ENCODE results near the gene MAS1.

DNA sequence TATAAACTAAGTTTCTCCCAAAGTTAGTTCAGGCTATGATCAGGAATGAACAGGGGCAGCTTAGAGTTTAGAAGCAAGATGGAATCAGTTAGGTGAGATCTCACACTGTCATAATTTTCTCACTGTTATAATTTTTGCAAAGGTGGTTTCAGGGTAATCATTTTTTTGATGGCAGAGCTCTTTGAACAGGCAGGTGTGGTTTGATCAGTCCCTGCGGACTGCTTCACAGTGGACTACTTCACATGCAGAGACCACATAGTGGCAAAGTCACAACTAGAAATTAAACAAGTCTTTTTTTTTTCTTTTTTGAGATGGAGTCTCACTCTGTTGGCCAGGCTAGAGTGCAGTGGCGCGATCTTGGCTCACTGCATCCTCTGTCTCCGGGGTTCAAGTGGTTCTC is 6.8 kb downstream of the MAS1 start:
- TF ChIP-seq, protein P1, sequence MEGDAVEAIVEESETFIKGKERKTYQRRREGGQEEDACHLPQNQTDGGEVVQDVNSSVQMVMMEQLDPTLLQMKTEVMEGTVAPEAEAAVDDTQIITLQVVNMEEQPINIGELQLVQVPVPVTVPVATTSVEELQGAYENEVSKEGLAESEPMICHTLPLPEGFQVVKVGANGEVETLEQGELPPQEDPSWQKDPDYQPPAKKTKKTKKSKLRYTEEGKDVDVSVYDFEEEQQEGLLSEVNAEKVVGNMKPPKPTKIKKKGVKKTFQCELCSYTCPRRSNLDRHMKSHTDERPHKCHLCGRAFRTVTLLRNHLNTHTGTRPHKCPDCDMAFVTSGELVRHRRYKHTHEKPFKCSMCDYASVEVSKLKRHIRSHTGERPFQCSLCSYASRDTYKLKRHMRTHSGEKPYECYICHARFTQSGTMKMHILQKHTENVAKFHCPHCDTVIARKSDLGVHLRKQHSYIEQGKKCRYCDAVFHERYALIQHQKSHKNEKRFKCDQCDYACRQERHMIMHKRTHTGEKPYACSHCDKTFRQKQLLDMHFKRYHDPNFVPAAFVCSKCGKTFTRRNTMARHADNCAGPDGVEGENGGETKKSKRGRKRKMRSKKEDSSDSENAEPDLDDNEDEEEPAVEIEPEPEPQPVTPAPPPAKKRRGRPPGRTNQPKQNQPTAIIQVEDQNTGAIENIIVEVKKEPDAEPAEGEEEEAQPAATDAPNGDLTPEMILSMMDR (optimal IDR thresholded peaks at IDR 0.05 in 1 of 3, IDR thresholded peaks at IDR 0.05 in 1 of 3, conservative IDR thresholded peaks at IDR 0.05 in 1 of 3; ENCODE audit: extremely low read depth in 1 of 3, insufficient read depth in 2 of 3, low read length in 3 of 3), result no peak
- no peak for TF ChIP-seq EZH2 (IDR thresholded peaks at IDR 0.05; ENCODE audit: low read length)
